ENCODE measurements around the gene SLC36A4. TPM values are rescaled to one million over a fixed set of nuclear protein-coding genes. Genes with fewer than 3 reads are reported as not detected.

Gene SLC36A4
- total RNA-seq, 1 donor from 2014 or later = 18.9 TPM

DNA sequence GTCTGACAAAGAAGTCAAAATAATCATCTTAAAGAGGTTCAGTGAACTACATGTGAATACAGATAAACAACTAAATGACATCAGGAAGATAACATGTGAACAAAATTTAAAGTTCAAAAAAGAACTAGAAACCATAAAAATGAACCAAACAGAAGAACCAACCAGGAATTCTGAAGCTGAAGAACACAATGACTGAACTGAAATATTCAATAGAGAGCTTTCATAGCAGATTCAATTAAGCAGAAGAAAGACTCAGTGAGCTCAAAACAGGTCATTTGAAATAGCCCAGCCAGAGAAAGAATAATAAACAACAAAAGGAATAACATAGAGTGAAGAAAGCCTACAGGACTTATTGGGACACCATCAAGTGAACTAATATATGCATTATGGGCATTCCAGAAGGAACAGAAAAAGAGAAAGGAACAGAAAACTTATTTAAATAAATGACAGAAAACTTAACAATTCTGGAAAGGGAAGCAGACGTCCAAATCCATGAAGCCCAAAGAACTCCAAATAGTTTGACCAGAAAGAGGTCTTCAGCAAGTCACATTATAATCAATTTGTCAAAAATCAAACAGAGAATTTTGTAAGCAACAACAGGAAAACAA, 11.0 kb upstream of the SLC36A4 start:
- peaks cover 7% of the 10 kb centered on the region for H3K9me3 Mint-ChIP-seq
- H3K27me3 Mint-ChIP-seq = no peaks in the 10 kb centered on the region
- no peak overlapping the region for H3K4me3 Mint-ChIP-seq
- no peak overlapping the region for H3K27ac Mint-ChIP-seq
- no peak for DNase-seq (ENCODE audit: extremely low spot score, unreplicated experiment)
- TF ChIP-seq, protein P1, sequence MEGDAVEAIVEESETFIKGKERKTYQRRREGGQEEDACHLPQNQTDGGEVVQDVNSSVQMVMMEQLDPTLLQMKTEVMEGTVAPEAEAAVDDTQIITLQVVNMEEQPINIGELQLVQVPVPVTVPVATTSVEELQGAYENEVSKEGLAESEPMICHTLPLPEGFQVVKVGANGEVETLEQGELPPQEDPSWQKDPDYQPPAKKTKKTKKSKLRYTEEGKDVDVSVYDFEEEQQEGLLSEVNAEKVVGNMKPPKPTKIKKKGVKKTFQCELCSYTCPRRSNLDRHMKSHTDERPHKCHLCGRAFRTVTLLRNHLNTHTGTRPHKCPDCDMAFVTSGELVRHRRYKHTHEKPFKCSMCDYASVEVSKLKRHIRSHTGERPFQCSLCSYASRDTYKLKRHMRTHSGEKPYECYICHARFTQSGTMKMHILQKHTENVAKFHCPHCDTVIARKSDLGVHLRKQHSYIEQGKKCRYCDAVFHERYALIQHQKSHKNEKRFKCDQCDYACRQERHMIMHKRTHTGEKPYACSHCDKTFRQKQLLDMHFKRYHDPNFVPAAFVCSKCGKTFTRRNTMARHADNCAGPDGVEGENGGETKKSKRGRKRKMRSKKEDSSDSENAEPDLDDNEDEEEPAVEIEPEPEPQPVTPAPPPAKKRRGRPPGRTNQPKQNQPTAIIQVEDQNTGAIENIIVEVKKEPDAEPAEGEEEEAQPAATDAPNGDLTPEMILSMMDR (conservative IDR thresholded peaks at IDR 0.05) = no peak
- no peaks in the 10 kb centered on the region for H3K36me3 Mint-ChIP-seq
- no peaks in the 10 kb centered on the region for H3K4me1 Mint-ChIP-seq (ENCODE audit: unreplicated experiment)

DNA sequence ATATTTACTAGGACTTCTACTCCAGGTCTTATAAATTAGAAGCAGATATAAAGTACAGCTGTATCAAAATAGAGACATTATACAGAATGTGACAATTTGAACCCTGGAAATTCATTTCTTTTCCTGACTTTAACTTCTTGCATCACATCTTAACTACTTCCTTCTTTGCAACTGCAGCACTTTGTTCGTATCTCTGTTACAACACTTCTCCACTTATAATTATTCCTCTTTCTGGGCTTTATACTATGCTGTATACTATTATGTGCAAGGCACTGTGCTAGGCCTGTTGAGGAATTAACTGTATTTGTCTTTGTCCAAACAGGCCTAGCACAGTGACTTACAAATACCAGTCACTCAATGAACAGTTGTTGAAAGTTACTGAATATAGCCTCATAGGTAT, 1.8 kb upstream of the SLC36A4 start:
- Mint-ChIP-seq H3K27ac (no peak overlapping the region), H3K36me3 (no peaks in the 10 kb centered on the region), H3K27me3 (peaks cover 7% of the 10 kb centered on the region), H3K9me3 (peaks cover 7% of the 10 kb centered on the region), H3K4me1 (ENCODE audit: unreplicated experiment) (peaks cover 9% of the 10 kb centered on the region), H3K4me3 (peak overlapping the region; percentile 45)
- TF ChIP-seq, protein P1 (conservative IDR thresholded peaks at IDR 0.05) = no peak
- no peak for DNase-seq (ENCODE audit: extremely low spot score, unreplicated experiment)

DNA sequence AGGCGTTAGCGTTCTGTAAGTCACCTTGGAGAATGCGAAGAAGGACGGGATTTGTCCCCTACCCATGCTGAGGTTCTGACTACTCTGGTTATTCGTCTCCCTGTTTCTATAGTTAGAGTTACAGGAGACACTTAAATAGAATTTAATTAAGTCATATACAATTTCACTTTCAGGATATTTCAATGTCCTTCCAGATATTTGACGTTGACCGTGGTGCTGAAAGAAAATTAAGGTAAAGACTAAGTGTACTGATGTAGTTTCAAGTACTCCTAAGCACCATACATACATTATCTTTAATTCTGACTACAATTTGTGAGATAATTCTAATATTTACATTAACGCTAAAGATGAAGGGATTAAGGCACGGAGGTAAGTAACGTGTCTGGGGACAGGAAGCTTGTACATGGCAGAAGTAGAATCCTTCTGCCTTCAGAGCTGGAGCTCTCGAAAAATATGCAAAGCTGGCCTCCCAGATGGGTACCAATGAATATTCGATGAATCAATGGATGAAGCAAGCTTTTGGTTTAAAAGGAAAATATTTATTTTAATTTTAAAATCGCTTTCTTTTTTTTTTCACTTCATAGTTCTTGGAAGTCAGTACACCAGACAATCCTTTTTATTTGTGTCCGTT, 539 bp upstream of the SLC36A4 start:
- no peak for DNase-seq (ENCODE audit: extremely low spot score, unreplicated experiment)
- Mint-ChIP-seq H3K4me3 (peak overlapping the region; percentile 96), H3K27ac (peak overlapping the region; percentile 97)

DNA sequence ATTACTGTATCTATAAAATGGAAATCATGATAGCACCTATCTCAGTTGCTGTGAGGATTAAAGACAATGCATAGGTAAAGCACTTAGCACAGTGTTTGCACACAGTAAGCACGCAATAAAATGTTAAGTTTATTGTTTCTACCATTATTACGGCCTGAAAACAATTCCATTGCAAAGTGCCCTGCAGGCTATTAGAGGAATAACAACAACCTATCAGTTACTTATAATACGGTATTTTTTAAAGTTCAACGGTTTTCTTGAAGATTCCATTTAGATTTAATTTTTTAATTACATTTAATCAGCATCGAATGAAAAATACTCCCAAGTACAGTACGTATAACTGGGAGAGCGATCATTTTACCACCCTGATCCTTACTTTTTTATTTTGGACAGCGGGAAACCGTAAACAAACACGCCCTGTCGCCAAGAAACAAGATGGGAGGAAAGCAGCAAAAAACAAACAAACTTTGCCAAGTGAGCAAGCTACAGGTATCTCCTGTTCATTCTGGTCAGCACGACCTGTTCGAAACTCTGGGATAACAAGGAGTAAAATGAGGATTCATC, 893 bp downstream of the SLC36A4 start:
- TF ChIP-seq, protein P1 (conservative IDR thresholded peaks at IDR 0.05) = peak; percentile 73
- H3K4me1 Mint-ChIP-seq (ENCODE audit: unreplicated experiment) = peaks cover 9% of the 10 kb centered on the region
- no peak for DNase-seq (ENCODE audit: extremely low spot score, unreplicated experiment)
- H3K27me3 Mint-ChIP-seq = peaks cover 7% of the 10 kb centered on the region
- H3K4me3 Mint-ChIP-seq = peak overlapping the region; percentile 96
- H3K27ac Mint-ChIP-seq = peak overlapping the region; percentile 97
- H3K36me3 Mint-ChIP-seq = peaks cover 4% of the 10 kb centered on the region
- H3K9me3 Mint-ChIP-seq = peaks cover 7% of the 10 kb centered on the region

More for the DNA sequence above, 539 bp upstream of the SLC36A4 start:
- H3K36me3 Mint-ChIP-seq = no peaks in the 10 kb centered on the region
- H3K4me1 Mint-ChIP-seq (ENCODE audit: unreplicated experiment) = peaks cover 9% of the 10 kb centered on the region
- TF ChIP-seq, protein P1 (conservative IDR thresholded peaks at IDR 0.05) = no peak
- peaks cover 7% of the 10 kb centered on the region for H3K9me3 Mint-ChIP-seq
- peaks cover 7% of the 10 kb centered on the region for H3K27me3 Mint-ChIP-seq

DNA sequence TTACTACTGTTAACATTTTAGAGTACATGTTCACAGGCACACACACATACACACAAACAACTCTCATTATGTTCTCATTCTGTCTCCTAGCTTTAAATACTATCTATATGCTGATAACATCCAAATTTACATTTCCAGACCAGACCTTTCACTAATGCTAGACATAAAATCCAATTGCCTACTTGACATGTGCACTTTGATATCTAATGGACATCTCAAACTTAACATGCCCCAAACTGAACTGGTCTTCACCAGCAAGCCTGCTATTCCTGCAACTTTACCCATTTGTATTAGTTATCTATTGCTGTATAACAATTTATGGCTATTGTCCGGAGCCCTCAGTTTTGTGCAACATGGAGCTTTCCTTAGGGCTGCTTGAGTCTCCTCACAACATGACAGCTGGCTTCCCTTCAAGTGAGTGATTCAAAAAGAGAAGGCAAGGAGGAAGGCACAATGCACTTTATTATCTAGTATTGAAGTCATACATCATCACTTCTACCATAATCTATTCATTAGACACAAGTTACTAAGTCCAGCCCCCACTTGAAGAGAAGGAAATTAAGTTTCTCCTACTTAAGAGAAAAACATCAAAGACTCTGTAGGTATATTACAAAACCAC, 3.0 kb downstream of the SLC36A4 start:
- Mint-ChIP-seq H3K27me3 (no peaks in the 10 kb centered on the region), H3K27ac (no peak overlapping the region), H3K9me3 (peaks cover 7% of the 10 kb centered on the region), H3K36me3 (peaks cover 12% of the 10 kb centered on the region), H3K4me3 (peak overlapping the region; percentile 49), H3K4me1 (ENCODE audit: unreplicated experiment) (peaks cover 9% of the 10 kb centered on the region)
- TF ChIP-seq, protein P1 (conservative IDR thresholded peaks at IDR 0.05) = no peak
- DNase-seq (ENCODE audit: extremely low spot score, unreplicated experiment) = no peak
